ENCODE data around the gene CLBA1.

DNA sequence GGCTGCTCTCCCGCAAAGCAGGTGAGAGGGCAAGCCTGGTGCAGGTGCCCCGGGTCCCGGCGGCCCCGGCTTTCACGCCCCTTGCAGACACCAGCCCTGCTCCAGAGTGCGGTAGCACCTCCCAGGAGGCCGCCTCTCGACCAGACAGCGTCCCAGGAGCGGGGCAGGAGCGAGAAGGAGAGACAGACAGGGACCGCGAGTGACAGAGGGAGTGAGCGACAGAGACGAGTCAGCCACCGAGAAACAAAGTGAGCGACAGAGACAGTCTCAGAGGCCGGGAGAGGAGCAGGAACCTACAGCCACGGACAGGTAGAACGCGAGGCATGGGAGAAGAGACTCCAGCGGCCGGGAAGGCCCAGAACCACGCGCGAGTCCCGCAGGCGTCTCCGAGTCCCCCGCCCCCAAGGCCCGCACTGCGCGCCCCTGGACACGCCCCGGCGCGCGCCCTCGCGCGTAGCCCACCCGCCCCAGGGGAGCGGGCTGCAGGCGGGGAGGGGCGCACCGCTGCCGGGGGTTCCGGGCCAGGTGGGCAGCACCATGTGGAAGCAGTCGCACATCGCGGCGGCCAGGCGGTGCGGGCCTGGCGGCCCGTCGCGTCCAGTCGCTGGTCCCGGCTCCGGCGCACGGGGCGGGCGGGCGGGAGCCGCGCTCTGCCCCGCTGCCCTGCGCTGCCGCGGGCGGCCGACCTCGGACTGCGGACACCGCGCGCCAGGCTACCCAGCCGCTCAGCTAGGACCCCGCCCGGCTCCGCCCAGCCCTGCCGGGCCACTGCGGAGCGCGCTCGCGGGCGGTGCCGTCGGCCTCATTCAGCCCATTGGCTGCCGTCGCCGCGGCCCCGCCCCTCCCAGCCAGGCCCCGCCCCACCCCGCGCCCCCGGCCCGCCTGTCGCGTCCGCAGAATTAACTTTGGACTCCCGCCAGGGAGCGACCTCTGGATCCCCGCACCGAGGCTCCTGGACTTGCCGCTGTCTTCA, 7.6 kb upstream of the CLBA1 start, which contains the start of gene AHNAK2:
- TF ChIP-seq, protein P1, sequence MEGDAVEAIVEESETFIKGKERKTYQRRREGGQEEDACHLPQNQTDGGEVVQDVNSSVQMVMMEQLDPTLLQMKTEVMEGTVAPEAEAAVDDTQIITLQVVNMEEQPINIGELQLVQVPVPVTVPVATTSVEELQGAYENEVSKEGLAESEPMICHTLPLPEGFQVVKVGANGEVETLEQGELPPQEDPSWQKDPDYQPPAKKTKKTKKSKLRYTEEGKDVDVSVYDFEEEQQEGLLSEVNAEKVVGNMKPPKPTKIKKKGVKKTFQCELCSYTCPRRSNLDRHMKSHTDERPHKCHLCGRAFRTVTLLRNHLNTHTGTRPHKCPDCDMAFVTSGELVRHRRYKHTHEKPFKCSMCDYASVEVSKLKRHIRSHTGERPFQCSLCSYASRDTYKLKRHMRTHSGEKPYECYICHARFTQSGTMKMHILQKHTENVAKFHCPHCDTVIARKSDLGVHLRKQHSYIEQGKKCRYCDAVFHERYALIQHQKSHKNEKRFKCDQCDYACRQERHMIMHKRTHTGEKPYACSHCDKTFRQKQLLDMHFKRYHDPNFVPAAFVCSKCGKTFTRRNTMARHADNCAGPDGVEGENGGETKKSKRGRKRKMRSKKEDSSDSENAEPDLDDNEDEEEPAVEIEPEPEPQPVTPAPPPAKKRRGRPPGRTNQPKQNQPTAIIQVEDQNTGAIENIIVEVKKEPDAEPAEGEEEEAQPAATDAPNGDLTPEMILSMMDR (conservative IDR thresholded peaks at IDR 0.05 in 1 of 2, IDR thresholded peaks at IDR 0.05 in 1 of 2; ENCODE audit: low read depth in 1 of 2, low read length in 2 of 2), result no peak
- no peak for TF ChIP-seq EZH2 (IDR thresholded peaks at IDR 0.05; ENCODE audit: low read length, missing control alignments)

Measured in fibroblast of lung (primary cell).